A673 (cell line): ENCODE data around the gene LRRC4C. TPM values are rescaled to one million over a fixed set of nuclear protein-coding genes. Genes with fewer than 3 reads are reported as not detected.

Experiments
- BruUV-seq: library from RNA; stranded (reverse); fragments of 400-500 nt; replicated peaks from 2 replicates; lab custom pipeline; 2021; lab: Mats Ljungman, UMichigan
- CTCF ChIA-PET: fragments of 300-600 bp; sonication (Branson Sonifier 250); formaldehyde crosslinking; loops from one replicate; lab custom pipeline; 2022; ENCODE audit warnings: antibody characterized with exemption; lab: Charles Lee
- POLR2A ChIA-PET: fragments of 300-600 bp; sonication (Branson Sonifier 250); formaldehyde crosslinking; loops from one replicate; lab custom pipeline; 2022; ENCODE audit warnings: antibody characterized with exemption; ENCODE audit not compliant: low non-redundant PET; lab: Charles Lee
- DNase-seq: peaks from one replicate; pipeline ENCODE4 v3.0.0-alpha.2; 2015; ENCODE audit warnings: low spot score
- H3K27ac ChIP-seq: fragments of 200-600 bp; sonication (generic); 2 replicates; pipeline ENCODE4 v1.5.1; 2016; ENCODE audit warnings: mixed run types, low read depth, mild to moderate bottlenecking, mixed read lengths, antibody characterized with exemption, low read length; ENCODE audit not compliant: poor library complexity, severe bottlenecking
- H3K27me3 ChIP-seq: fragments of 200-600 bp; sonication (generic); replicated peaks from 2 replicates; pipeline ENCODE4 v1.6.1; 2017; ENCODE audit warnings: mixed run types, low read depth, mild to moderate bottlenecking, mixed read lengths, antibody characterized with exemption, low read length; ENCODE audit not compliant: insufficient read depth, poor library complexity
- H3K36me3 ChIP-seq: fragments of 200-600 bp; sonication (generic); 2 replicates; pipeline ENCODE4 v1.6.1; 2016; ENCODE audit warnings: mixed run types, mild to moderate bottlenecking, mixed read lengths, antibody characterized with exemption, low read length; ENCODE audit not compliant: insufficient read depth, poor library complexity, severe bottlenecking
- H3K4me1 ChIP-seq: fragments of 200-600 bp; sonication (generic); 2 replicates; pipeline ENCODE4 v1.6.1; 2017; ENCODE audit warnings: mixed run types, mild to moderate bottlenecking, mixed read lengths, antibody characterized with exemption, low read length; ENCODE audit not compliant: insufficient read depth, poor library complexity, severe bottlenecking
- H3K4me3 ChIP-seq: fragments of 200-600 bp; sonication (generic); 2 replicates; pipeline ENCODE4 v1.5.1; 2016; ENCODE audit warnings: low read depth, mixed run types, mild to moderate bottlenecking, mixed read lengths, low read length; ENCODE audit not compliant: poor library complexity, severe bottlenecking
- H3K9me3 ChIP-seq: fragments of 200-600 bp; sonication (generic); 2 replicates; pipeline ENCODE4 v1.6.1; 2016; ENCODE audit warnings: mixed run types, low read depth, mild to moderate bottlenecking, mixed read lengths, antibody characterized with exemption, low read length; ENCODE audit not compliant: poor library complexity, severe bottlenecking
- EZH2 ChIP-seq: fragments of 200-600 bp; sonication (generic); IDR thresholded peaks from 2 replicates; pipeline ENCODE4 v1.6.1; 2017; ENCODE audit warnings: borderline replicate concordance, low read depth, mild to moderate bottlenecking, mixed read lengths, antibody characterized with exemption, low read length; ENCODE audit not compliant: poor library complexity, severe bottlenecking
- intact Hi-C: fragments of 100-400 bp; cut with micrococcal nuclease; formaldehyde crosslinking; loops from one replicate; pipeline ENCODE4 v1.10.0; 2022; ENCODE audit not compliant: unreplicated experiment
- total RNA-seq: library from RNA; stranded (reverse); gene quantifications from 2 replicates; pipeline ENCODE4 v1.2.3, GENCODE V29; 2021
- TF ChIP-seq, protein P1 (sequence below): fragments of 300-800, 200-600 bp; sonication (generic); conservative IDR thresholded peaks from 2 replicates; pipeline ENCODE4 v1.5.1; 2017; ENCODE audit warnings: low read depth, mild to moderate bottlenecking, antibody characterized with exemption, low read length, moderate library complexity, mixed read lengths

The LRRC4C gene
- total RNA-seq, 1 experiment from 2014 or later, result 38.3 TPM

DNA sequence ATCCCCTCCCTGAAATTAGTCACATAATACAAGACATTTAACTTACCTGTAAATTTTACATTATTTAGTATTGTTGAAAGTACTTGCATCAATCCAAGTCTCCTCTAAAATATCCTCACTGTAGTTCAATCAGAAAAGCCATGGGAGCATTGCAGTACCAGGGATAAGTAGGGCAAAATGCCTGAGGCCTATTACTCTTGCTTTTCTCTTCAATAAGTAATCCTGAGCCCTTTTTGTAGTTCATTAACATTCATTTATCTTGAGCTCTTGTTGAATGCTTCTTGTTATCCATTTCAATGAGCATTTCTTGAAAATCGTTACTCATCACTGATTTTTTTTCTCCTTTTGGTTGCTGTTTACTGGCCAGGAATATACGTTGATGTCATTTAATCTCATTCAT is 414.7 kb downstream of the LRRC4C start:
- CTCF ChIA-PET, result no interaction called here
- H3K9me3 ChIP-seq, result peaks cover under 1% of the 10 kb centered on the region
- TF ChIP-seq EZH2, result no peak
- TF ChIP-seq, protein P1, sequence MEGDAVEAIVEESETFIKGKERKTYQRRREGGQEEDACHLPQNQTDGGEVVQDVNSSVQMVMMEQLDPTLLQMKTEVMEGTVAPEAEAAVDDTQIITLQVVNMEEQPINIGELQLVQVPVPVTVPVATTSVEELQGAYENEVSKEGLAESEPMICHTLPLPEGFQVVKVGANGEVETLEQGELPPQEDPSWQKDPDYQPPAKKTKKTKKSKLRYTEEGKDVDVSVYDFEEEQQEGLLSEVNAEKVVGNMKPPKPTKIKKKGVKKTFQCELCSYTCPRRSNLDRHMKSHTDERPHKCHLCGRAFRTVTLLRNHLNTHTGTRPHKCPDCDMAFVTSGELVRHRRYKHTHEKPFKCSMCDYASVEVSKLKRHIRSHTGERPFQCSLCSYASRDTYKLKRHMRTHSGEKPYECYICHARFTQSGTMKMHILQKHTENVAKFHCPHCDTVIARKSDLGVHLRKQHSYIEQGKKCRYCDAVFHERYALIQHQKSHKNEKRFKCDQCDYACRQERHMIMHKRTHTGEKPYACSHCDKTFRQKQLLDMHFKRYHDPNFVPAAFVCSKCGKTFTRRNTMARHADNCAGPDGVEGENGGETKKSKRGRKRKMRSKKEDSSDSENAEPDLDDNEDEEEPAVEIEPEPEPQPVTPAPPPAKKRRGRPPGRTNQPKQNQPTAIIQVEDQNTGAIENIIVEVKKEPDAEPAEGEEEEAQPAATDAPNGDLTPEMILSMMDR, result no peak
- no peak overlapping the region for H3K27ac ChIP-seq
- POLR2A ChIA-PET, result no interaction called here
- H3K4me3 ChIP-seq, result no peak overlapping the region
- no TSS peak for BruUV-seq
- no peaks in the 10 kb centered on the region for H3K27me3 ChIP-seq
- DNase-seq, result no peak
- no peaks in the 10 kb centered on the region for H3K36me3 ChIP-seq
- intact Hi-C loops, result no loop called here
- H3K4me1 ChIP-seq, result no peaks in the 10 kb centered on the region

DNA sequence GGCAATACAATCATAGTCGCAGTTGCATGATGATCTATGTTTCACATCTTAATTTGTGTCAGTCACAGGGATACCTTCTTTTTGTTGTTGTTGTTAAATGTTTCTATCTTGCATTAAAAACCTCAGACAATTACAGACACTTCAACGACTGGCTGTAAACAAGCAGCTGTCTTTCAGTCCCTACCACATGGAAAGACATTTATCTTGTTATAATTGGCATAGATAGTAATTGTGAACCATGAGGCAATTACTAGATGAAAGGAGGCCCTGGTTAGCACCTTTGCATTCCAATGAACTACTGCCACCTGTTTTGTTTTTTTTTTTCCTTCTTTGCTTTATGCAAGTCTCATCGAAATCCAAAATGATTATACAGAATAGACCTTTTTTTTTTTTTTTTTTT is 416.8 kb downstream of the LRRC4C start:
- H3K27ac ChIP-seq, result no peak overlapping the region
- no TSS peak for BruUV-seq
- no peaks in the 10 kb centered on the region for H3K9me3 ChIP-seq
- no peaks in the 10 kb centered on the region for H3K27me3 ChIP-seq
- CTCF ChIA-PET, result no interaction called here
- POLR2A ChIA-PET, result no interaction called here
- no peaks in the 10 kb centered on the region for H3K36me3 ChIP-seq
- H3K4me3 ChIP-seq, result no peak overlapping the region
- no peaks in the 10 kb centered on the region for H3K4me1 ChIP-seq
- no peak for DNase-seq
- TF ChIP-seq, protein P1, result no peak
- no peak for TF ChIP-seq EZH2
- intact Hi-C loops, result no loop called here

DNA sequence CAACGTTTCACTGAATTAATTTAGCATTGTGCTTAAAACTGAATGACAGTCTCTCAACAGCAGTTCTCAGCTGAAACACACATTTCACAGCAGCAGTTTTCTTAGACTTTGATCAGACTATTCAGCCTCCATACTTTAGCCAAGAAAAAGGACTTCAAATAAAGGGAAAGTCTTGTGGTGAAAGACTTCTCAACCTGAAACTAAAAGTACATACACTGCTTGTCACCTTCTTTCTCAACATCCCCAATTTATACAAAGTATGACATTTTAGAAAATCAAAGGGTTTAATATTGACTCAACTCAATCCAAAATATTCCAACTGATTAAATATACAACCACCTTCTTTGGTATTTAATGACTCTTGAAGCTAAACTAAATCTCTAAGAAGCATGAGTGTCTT is 419.0 kb downstream of the LRRC4C start:
- Histone ChIP-seq H3K27me3 (no peaks in the 10 kb centered on the region), H3K4me3 (no peak overlapping the region), H3K4me1 (no peaks in the 10 kb centered on the region), H3K36me3 (no peaks in the 10 kb centered on the region), H3K9me3 (no peaks in the 10 kb centered on the region), H3K27ac (no peak overlapping the region)
- no peak for TF ChIP-seq EZH2
- TF ChIP-seq, protein P1, result no peak
- ChIA-PET CTCF (no interaction called here), POLR2A (no interaction called here)
- no TSS peak for BruUV-seq
- intact Hi-C loops, result no loop called here
- no peak for DNase-seq
